K562 (cell line): Measurements from ENCODE around the gene CFAP53. TPM values are rescaled to one million over a fixed set of nuclear protein-coding genes. Genes with fewer than 3 reads are reported as not detected.
A peak's percentile ranks its signal among the peaks of the same experiment; 100 is the strongest.

Experiments used
- ATF1 ChIP-seq, 2 experiments: fragments of 450-650 bp in 1 of 2; IDR thresholded peaks; 2 replicates each; pipeline ENCODE4 v1.6.1; 2016; ENCODE audit warnings: missing compliant biosample characterization in 1 of 2, missing genetic modification characterization in 1 of 2
- FOXK1 ChIP-seq: sonication (generic); formaldehyde crosslinking; IDR thresholded peaks from 2 replicates; pipeline ENCODE4 v1.8.0; 2022; ENCODE audit warnings: missing genetic modification reagents, mild to moderate bottlenecking, borderline replicate concordance
- GTF3C2 ChIP-seq: IDR thresholded peaks from 3 replicates; pipeline ENCODE4 v1.6.1; 2011; ENCODE audit warnings: borderline replicate concordance, mild to moderate bottlenecking, moderate library complexity; ENCODE audit not compliant: insufficient read length; ENCODE audit errors: extremely low read depth
- L3MBTL2 ChIP-seq: fragments of 450-650 bp; IDR thresholded peaks from 2 replicates; pipeline ENCODE4 v1.6.1; 2016; ENCODE audit warnings: mild to moderate bottlenecking, moderate library complexity
- LARP7 ChIP-seq: fragments of 450-650 bp; IDR thresholded peaks from 2 replicates; pipeline ENCODE4 v1.6.1; 2016
- MAFG ChIP-seq: fragments of 450-650 bp; conservative IDR thresholded peaks from 2 replicates; pipeline ENCODE4 v1.6.1; 2016; ENCODE audit warnings: missing genetic modification characterization, missing compliant biosample characterization
- POLR3A ChIP-seq: IDR thresholded peaks from 2 replicates; pipeline ENCODE4 v1.6.1; 2011; ENCODE audit warnings: borderline replicate concordance, mild to moderate bottlenecking, moderate library complexity; ENCODE audit not compliant: insufficient read length, insufficient read depth; ENCODE audit errors: extremely low read depth
- PPARD ChIP-seq: fragments of 250-450 bp; sonication (Bioruptor Pico); IDR thresholded peaks from 2 replicates; pipeline ENCODE4 v1.8.0; 2022; ENCODE audit warnings: inconsistent platforms, mild to moderate bottlenecking, moderate library complexity
- SMARCA5 ChIP-seq: fragments of 450-650 bp; IDR thresholded peaks from 2 replicates; pipeline ENCODE4 v1.6.1; 2016
- TAF1 ChIP-seq: IDR thresholded peaks from 2 replicates; pipeline ENCODE4 v1.6.1; 2011; ENCODE audit warnings: mild to moderate bottlenecking, low read length, moderate library complexity; ENCODE audit not compliant: insufficient read depth, control insufficient read depth, severe bottlenecking; ENCODE audit errors: extremely low read depth
- TSC22D4 ChIP-seq: fragments of 450-650 bp; IDR thresholded peaks from 2 replicates; pipeline ENCODE4 v1.6.1; 2016; ENCODE audit warnings: missing genetic modification characterization, missing biosample characterization, control low read depth
- YY1 ChIP-seq, 3 experiments: IDR thresholded peaks; 2 replicates each; pipeline ENCODE4 v1.6.1; 2011; ENCODE audit warnings: low read length in 2 of 3, mild to moderate bottlenecking in 2 of 3, moderate library complexity in 2 of 3, borderline replicate concordance in 1 of 3, control low read depth in 1 of 3, low read depth in 1 of 3; ENCODE audit not compliant: insufficient read depth in 3 of 3, insufficient replicate concordance in 2 of 3, control insufficient read depth in 1 of 3, insufficient read length in 1 of 3; ENCODE audit errors: extremely low read depth in 1 of 3
- ZBTB17 ChIP-seq: fragments of 450-650 bp; formaldehyde crosslinking; IDR thresholded peaks from 2 replicates; pipeline ENCODE4 v1.4.0; 2020; ENCODE audit warnings: mild to moderate bottlenecking
- ZNF140 ChIP-seq: fragments of 250-450 bp; sonication (Bioruptor Pico); IDR thresholded peaks from 2 replicates; pipeline ENCODE4 v1.8.0; 2021; ENCODE audit warnings: moderate library complexity, mild to moderate bottlenecking, inconsistent platforms
- ZNF316 ChIP-seq: fragments of 450-650 bp; IDR thresholded peaks from 2 replicates; pipeline ENCODE4 v1.6.1; 2016
- ZNF583 ChIP-seq: fragments of 250-450 bp; sonication (Bioruptor Pico); IDR thresholded peaks from 2 replicates; pipeline ENCODE4 v1.4.0; 2020
- polyA plus RNA-seq, 8 experiments: library from polyadenylated mRNA; depleted of rRNA in 4 of 8; stranded (reverse) in 5 of 8; unstranded in 3 of 8; fragments of >200 nt; fragmentation: Nextera tagmentation in 2 of 8; fragmentation: Illumina TruSeq in 1 of 8; extraction: Ambion mirVana in 2 of 8; extraction: Trizol in 1 of 8; gene quantifications; 2 replicates each; pipeline versions ENCODE4 v1.2.1 to v1.2.3, GENCODE V29; 2011 to 2014; ENCODE audit warnings: inconsistent platforms in 1 of 8, missing spikeins in 1 of 8
- total RNA-seq, 7 experiments: library from RNA; depleted of rRNA in 6 of 7; stranded (reverse); fragments of >200 nt in 6 of 7; fragmentation: Illumina TruSeq in 2 of 7; extraction: Trizol in 2 of 7; gene quantifications; 2 replicates each; pipeline versions ENCODE4 v1.2.1 to v1.2.3, GENCODE V29; 2011 to 2021; ENCODE audit warnings: low replicate concordance in 1 of 7

Gene CFAP53
- total and polyA plus RNA-seq, 9 of the 15 experiments (the other 6 are each of a cell fraction or from before 2014, with no cell fraction given) = 0.21 to 1.9 (median 1.2) TPM

- TF ChIP-seq YY1 (IDR thresholded peaks at IDR 0.05; ENCODE audit: borderline replicate concordance in 1 of 3, control insufficient read depth in 1 of 3, extremely low read depth in 1 of 3, insufficient read depth in 3 of 3, insufficient read length in 1 of 3, insufficient replicate concordance in 2 of 3, low read depth in 1 of 3, low read length in 2 of 3) (peak; percentile 100), ZBTB17 (CRISPR knock-in tag) (peak; percentile 60; the same call in 1 of the 2 replicates), L3MBTL2 (no peak; the same call in 1 of the 2 replicates), ATF1 (CRISPR knock-in tag; IDR thresholded peaks at IDR 0.05) (no peak), ATF1 (tag; IDR thresholded peaks at IDR 0.05) (peak; percentile 94), GTF3C2 (no peak), SMARCA5 (no peak), FOXK1 (CRISPR knock-in tag) (0 out of 2 replicates have a peak, but pooled peaks have one; percentile 55), ZNF583 (CRISPR knock-in tag) (peak; percentile 85), MAFG (tag) (no peak), TSC22D4 (tag) (no peak), ZNF140 (CRISPR knock-in tag) (no peak), ZNF316 (no peak), LARP7 (no peak), TAF1 (peak; percentile 31), POLR3A (no peak), PPARD (CRISPR knock-in tag) (no peak)
Observed at GRCh38 chr18:50287441-50288347, 21.4 kb upstream of the CFAP53 start, which contains the start of gene CXXC1 (continued).
